ENCODE measurements around the gene INAFM1. TPM values are rescaled to one million over a fixed set of nuclear protein-coding genes. Genes with fewer than 3 reads are reported as not detected.
"Not testable (repeated sequence)": the region's sequence is repeated elsewhere in the genome, so short reads cannot be mapped to it uniquely, and the experiment has no call there.

Gene INAFM1
- total and polyA plus RNA-seq, 2 donors (not counting 3 experiments of a cell fraction or from before 2014, with no cell fraction given) = 2.8 to 8.3 TPM

GRCh38 chr19:47275791-47276461 is 1.2 kb downstream of the INAFM1 start:
- H3K9ac ChIP-seq (replicated peaks; ENCODE audit: extremely low read depth, insufficient read depth, low read length) = no peak overlapping the region

GRCh38 chr19:47276513-47276912 is 1.8 kb downstream of the INAFM1 start:
- BruUV-seq (replicated peaks); H3K9ac ChIP-seq (replicated peaks; ENCODE audit: extremely low read depth, insufficient read depth, low read length); H3K4me2 ChIP-seq (ENCODE audit: insufficient read depth, low read length); H3K36me3 ChIP-seq (ENCODE audit: control insufficient read depth in 2 of 2, extremely low read depth in 1 of 2, insufficient read depth in 2 of 2, low read length in 2 of 2); H3K27me3 ChIP-seq (ENCODE audit: control insufficient read depth in 2 of 2, insufficient read depth in 2 of 2, low read length in 2 of 2); FAIRE-seq; DNase-seq (ENCODE audit: low read depth, low spot score); dilution Hi-C loops (cut with MboI; ENCODE audit: extremely low pct_ligation_motif_present, low sequenced_read_pairs); POLR2A ChIA-PET; H3K9me1 ChIP-seq (replicated peaks; ENCODE audit: control insufficient read depth, extremely low read depth, insufficient read depth, low read length); H3K4me3 ChIP-seq (replicated peaks in 1 of 3; ENCODE audit: insufficient read depth in 1 of 3, low read depth in 1 of 3, low read length in 3 of 3); H4K20me1 ChIP-seq (replicated peaks; ENCODE audit: control insufficient read depth, extremely low read depth, insufficient read depth, low read length); H2AFZ ChIP-seq (ENCODE audit: low read depth, low read length); H3K79me2 ChIP-seq (ENCODE audit: control insufficient read depth, insufficient read depth, low read length); H3K27ac ChIP-seq (ENCODE audit: insufficient read depth, low read depth, low read length); H3K9me3 ChIP-seq (replicated peaks; ENCODE audit: control insufficient read depth, insufficient read depth, low read length); intact Hi-C loops (cut with micrococcal nuclease): not testable (repeated sequence)
- CTCF ChIA-PET = interaction anchor here (1.3 to 3.8 kb wide), 2 partner anchors 9 to 115 kb away, joined by 4 to 12 read pairs; no protein-coding TSS in a partner anchor
- H3K4me1 ChIP-seq (ENCODE audit: control insufficient read depth, extremely low read depth, insufficient read depth, low read length) = peaks cover 13% of the 10 kb centered on the region

More at GRCh38 chr19:47275791-47276461, 1.2 kb downstream of the INAFM1 start:
- FAIRE-seq = no peak
- Histone ChIP-seq H4K20me1 (replicated peaks; ENCODE audit: control insufficient read depth, extremely low read depth, insufficient read depth, low read length) (no peaks in the 10 kb centered on the region), H3K79me2 (ENCODE audit: control insufficient read depth, insufficient read depth, low read length) (no peaks in the 10 kb centered on the region), H2AFZ (ENCODE audit: low read depth, low read length) (no peak overlapping the region), H3K4me3 (replicated peaks in 1 of 3; ENCODE audit: insufficient read depth in 1 of 3, low read depth in 1 of 3, low read length in 3 of 3) (no peak overlapping the region), H3K36me3 (ENCODE audit: control insufficient read depth in 2 of 2, extremely low read depth in 1 of 2, insufficient read depth in 2 of 2, low read length in 2 of 2) (peaks cover 0 to 3% of the 10 kb centered on the region in 2 experiments), H3K9me1 (replicated peaks; ENCODE audit: control insufficient read depth, extremely low read depth, insufficient read depth, low read length) (no peaks in the 10 kb centered on the region), H3K27ac (ENCODE audit: insufficient read depth, low read depth, low read length) (no peak overlapping the region), H3K4me2 (ENCODE audit: insufficient read depth, low read length) (no peak overlapping the region), H3K9me3 (replicated peaks; ENCODE audit: control insufficient read depth, insufficient read depth, low read length) (no peaks in the 10 kb centered on the region), H3K4me1 (ENCODE audit: control insufficient read depth, extremely low read depth, insufficient read depth, low read length) (peaks cover 13% of the 10 kb centered on the region), H3K27me3 (ENCODE audit: control insufficient read depth in 2 of 2, insufficient read depth in 2 of 2, low read length in 2 of 2) (no peaks in the 10 kb centered on the region)
- TF ChIP-seq POLR2AphosphoS5 (IDR thresholded peaks at IDR 0.05; ENCODE audit: insufficient read depth, low read depth, low read length) = no peak
- TF ChIP-seq MYC (IDR thresholded peaks at IDR 0.05; ENCODE audit: low read depth, low read length) = no peak
- no peak for TF ChIP-seq EZH2 (IDR thresholded peaks at IDR 0.05; ENCODE audit: borderline replicate concordance, low read depth, low read length, severe bottlenecking)
- no peak for TF ChIP-seq GATA2 (IDR thresholded peaks at IDR 0.05; ENCODE audit: insufficient read depth, insufficient read length, low read depth, low read length)
- TF ChIP-seq, protein P1, sequence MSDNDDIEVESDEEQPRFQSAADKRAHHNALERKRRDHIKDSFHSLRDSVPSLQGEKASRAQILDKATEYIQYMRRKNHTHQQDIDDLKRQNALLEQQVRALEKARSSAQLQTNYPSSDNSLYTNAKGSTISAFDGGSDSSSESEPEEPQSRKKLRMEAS (IDR thresholded peaks at IDR 0.05; ENCODE audit: insufficient read depth, insufficient read length) = no peak
- TF ChIP-seq JUN (IDR thresholded peaks at IDR 0.05; ENCODE audit: borderline replicate concordance, insufficient read depth, insufficient read length, low read depth) = no peak
- no peak for TF ChIP-seq FOS (IDR thresholded peaks at IDR 0.05; ENCODE audit: borderline replicate concordance, insufficient read depth, low read length)
- no peak for TF ChIP-seq CTCF (IDR thresholded peaks at IDR 0.05; ENCODE audit: extremely low read depth in 1 of 2, insufficient read depth in 1 of 2, low read depth in 1 of 2, low read length in 2 of 2)
- no peak for TF ChIP-seq POLR2A (IDR thresholded peaks at IDR 0.05; ENCODE audit: low read depth, low read length)
- intact Hi-C loops (cut with micrococcal nuclease) (no loop called here), dilution Hi-C loops (cut with MboI; ENCODE audit: extremely low pct_ligation_motif_present, low sequenced_read_pairs) (no loop called here)
- ChIA-PET CTCF (interaction anchor here (1.0 to 3.8 kb wide), 7 partner anchors 9 to 467 kb away, joined by 3 to 12 read pairs (median 4); partner anchors contain the start of gene CCDC9), POLR2A (interaction anchor here (2.4 kb wide), 1 partner anchor 19 kb away, joined by 17 read pairs; the partner anchor contains the start of gene CCDC9)
- BruUV-seq (replicated peaks) = no TSS peak
- DNase-seq (ENCODE audit: low read depth, low spot score) = no peak

All from endothelial cell of umbilical vein (primary cell).